ENCODE measurements around the gene ABLIM3.

DNA sequence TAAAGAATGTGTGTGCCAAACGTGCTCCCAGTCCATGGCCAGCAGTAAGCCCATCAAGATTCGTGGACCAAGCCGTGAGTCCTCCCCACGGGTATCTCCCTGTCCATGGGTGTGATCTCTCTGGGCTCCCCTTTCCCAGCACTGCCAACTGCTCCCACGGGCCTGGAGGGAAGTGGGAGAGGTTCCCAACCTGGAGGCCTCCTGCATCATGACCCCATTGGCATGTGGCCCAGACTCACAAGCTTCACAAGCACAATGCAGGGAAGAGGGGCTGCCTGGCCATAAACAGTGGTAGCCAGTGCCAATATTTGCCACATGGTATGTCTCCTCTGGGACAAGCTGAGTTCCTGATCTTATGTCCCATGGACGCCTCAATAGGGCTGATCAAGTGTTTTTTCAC is 59.1 kb downstream of the ABLIM3 start:
- TF ChIP-seq HDGF (IDR thresholded peaks at IDR 0.05) (no peak), POLR2AphosphoS5 (IDR thresholded peaks at IDR 0.05; ENCODE audit: low read length) (no peak), SRF (IDR thresholded peaks at IDR 0.05; ENCODE audit: low read depth in 2 of 2, low read length in 2 of 2) (no peak), RFX5 (IDR thresholded peaks at IDR 0.05; ENCODE audit: low read depth, low read length) (no peak), CTCF (IDR thresholded peaks at IDR 0.05 in 2 of 3, conservative IDR thresholded peaks at IDR 0.05 in 1 of 3; ENCODE audit: control insufficient read depth in 2 of 3, extremely low read depth in 1 of 3, insufficient read depth in 1 of 3, low read depth in 3 of 3, low read length in 3 of 3) (no peak), RAD51 (IDR thresholded peaks at IDR 0.05) (no peak), SREBF2 (IDR thresholded peaks at IDR 0.05; ENCODE audit: low read length) (no peak), IRF5 (IDR thresholded peaks at IDR 0.05; ENCODE audit: borderline replicate concordance) (no peak), E2F4 (IDR thresholded peaks at IDR 0.05; ENCODE audit: low read depth, low read length) (no peak), RBBP5 (conservative IDR thresholded peaks at IDR 0.05) (no peak), EGR1 (IDR thresholded peaks at IDR 0.05; ENCODE audit: borderline replicate concordance in 1 of 2, low read depth in 2 of 2, low read length in 2 of 2) (no peak), MXI1 (IDR thresholded peaks at IDR 0.05; ENCODE audit: low read depth, low read length) (no peak)
